Measurements from ENCODE around the gene ZNF726. TPM values are rescaled to one million over a fixed set of nuclear protein-coding genes. Genes with fewer than 3 reads are reported as not detected.

Gene ZNF726
- 0.89 and 4.8 TPM in 2 replicates for total RNA-seq (2014; rRNA removed; shearing (Covaris generic))
- 0.87 and 1.1 TPM in 2 replicates for polyA plus RNA-seq (2016; fragmentation: Nextera tagmentation; extraction: Ambion mirVana)

GRCh38 chr19:23914402-23915286, at the start of gene ZNF726:
Gene ZNF726, plus strand, starts transcription at chr19:23914886. Its CDS starts 109 bp downstream, at chr19:23914995.
- no peaks in the 10 kb centered on the region for H3K4me1 ChIP-seq (ENCODE audit: insufficient read depth)
- peak within 1 kb of the TSS; percentile 99 for H2AFZ ChIP-seq
- H3K27me3 ChIP-seq (replicated peaks; ENCODE audit: insufficient read depth) = no peaks in the 10 kb centered on the region
- 2 to 4% methylated on average over 42 to 44 of the region's 44 CpGs for WGBS, 2 experiments (ENCODE audit: low coverage in 1 of 2, low lambda C conversion rate in 2 of 2, missing lambda C conversion rate in 2 of 2)
- peak; percentile 96 for DNase-seq
- H3K9me2 ChIP-seq (ENCODE audit: insufficient read depth) = no peaks in the 10 kb centered on the region
- in situ Hi-C loops (cut with MboI) = no loop called here
- peak within 1 kb of the TSS; percentile 87 for H3K4me2 ChIP-seq (ENCODE audit: unreplicated experiment)
- peak within 1 kb of the TSS; percentile 90 for H3K9ac ChIP-seq
- H3K36me3 ChIP-seq (ENCODE audit: low read depth) = no peaks in the 10 kb centered on the region
- peaks cover 26% of the 10 kb centered on the region for H3K79me2 ChIP-seq (ENCODE audit: insufficient read depth)
- TF ChIP-seq EZH2phosphoT487 (IDR thresholded peaks at IDR 0.05; ENCODE audit: insufficient read depth, low read depth) = no peak
- TF ChIP-seq EZH2 (IDR thresholded peaks at IDR 0.05; ENCODE audit: insufficient read depth, poor library complexity, severe bottlenecking) = no peak
- H3F3A ChIP-seq (ENCODE audit: insufficient read depth) = no peaks in the 10 kb centered on the region
- H3K4me3 ChIP-seq = peak within 1 kb of the TSS; percentile 93
- no peaks in the 10 kb centered on the region for H3K9me3 ChIP-seq (ENCODE audit: low read depth)
- peak within 1 kb of the TSS; percentile 73 for H3K27ac ChIP-seq
- H4K20me1 ChIP-seq (ENCODE audit: insufficient read depth) = no peaks in the 10 kb centered on the region

GRCh38 chr19:23867895-23868294, 46.8 kb upstream of the ZNF726 start:
- no peak overlapping the region for H3K27ac ChIP-seq
- no peaks in the 10 kb centered on the region for H3K27me3 ChIP-seq (replicated peaks; ENCODE audit: insufficient read depth)
- no peak overlapping the region for H3K9ac ChIP-seq
- H4K20me1 ChIP-seq (ENCODE audit: insufficient read depth) = no peaks in the 10 kb centered on the region
- 59 to 64% methylated on average over 4 of the region's 4 CpGs for WGBS, 2 experiments (ENCODE audit: low coverage in 1 of 2, low lambda C conversion rate in 2 of 2, missing lambda C conversion rate in 2 of 2)
- no peaks in the 10 kb centered on the region for H3K4me1 ChIP-seq (ENCODE audit: insufficient read depth)
- H3K36me3 ChIP-seq (ENCODE audit: low read depth) = no peaks in the 10 kb centered on the region
- H3K4me3 ChIP-seq = no peak overlapping the region
- H3K79me2 ChIP-seq (ENCODE audit: insufficient read depth) = no peaks in the 10 kb centered on the region
- H3F3A ChIP-seq (ENCODE audit: insufficient read depth) = no peaks in the 10 kb centered on the region
- no peak overlapping the region for H3K4me2 ChIP-seq (ENCODE audit: unreplicated experiment)
- no peaks in the 10 kb centered on the region for H3K9me3 ChIP-seq (ENCODE audit: low read depth)
- peak; percentile 5 for DNase-seq
- H3K9me2 ChIP-seq (ENCODE audit: insufficient read depth) = no peaks in the 10 kb centered on the region
- in situ Hi-C loops (cut with MboI) = no loop called here
- H2AFZ ChIP-seq = no peak overlapping the region
- TF ChIP-seq EZH2phosphoT487 (IDR thresholded peaks at IDR 0.05; ENCODE audit: insufficient read depth, low read depth) (no peak), EZH2 (IDR thresholded peaks at IDR 0.05; ENCODE audit: insufficient read depth, poor library complexity, severe bottlenecking) (no peak)

DNA sequence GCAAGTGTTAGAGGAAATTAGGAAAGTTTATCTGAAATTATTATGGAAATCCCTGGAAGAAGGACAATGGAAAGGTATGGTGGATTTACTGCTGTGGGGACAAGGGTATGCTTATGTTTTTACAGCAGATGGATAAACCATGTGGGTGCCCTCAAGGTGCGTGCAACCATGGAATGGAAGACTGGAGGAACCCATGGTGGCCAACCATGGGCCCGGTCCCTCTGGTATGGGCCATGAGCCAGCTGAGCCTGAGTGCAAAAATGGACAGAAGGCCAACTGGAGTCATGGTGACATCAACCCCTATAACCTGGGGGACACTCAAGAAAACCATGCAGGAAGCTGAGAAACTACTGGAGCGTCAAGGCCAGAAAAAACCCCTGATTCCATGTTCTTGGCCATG, 46.1 kb upstream of the ZNF726 start:
- Histone ChIP-seq H3K9me3 (ENCODE audit: low read depth) (no peaks in the 10 kb centered on the region), H3K79me2 (ENCODE audit: insufficient read depth) (no peaks in the 10 kb centered on the region), H2AFZ (no peak overlapping the region), H4K20me1 (ENCODE audit: insufficient read depth) (no peaks in the 10 kb centered on the region), H3K27me3 (replicated peaks; ENCODE audit: insufficient read depth) (no peaks in the 10 kb centered on the region), H3K9ac (no peak overlapping the region), H3K4me3 (no peak overlapping the region), H3F3A (ENCODE audit: insufficient read depth) (no peaks in the 10 kb centered on the region), H3K27ac (no peak overlapping the region), H3K4me1 (ENCODE audit: insufficient read depth) (no peaks in the 10 kb centered on the region), H3K4me2 (ENCODE audit: unreplicated experiment) (no peak overlapping the region), H3K36me3 (ENCODE audit: low read depth) (no peaks in the 10 kb centered on the region), H3K9me2 (ENCODE audit: insufficient read depth) (no peaks in the 10 kb centered on the region)
- in situ Hi-C loops (cut with MboI) = no loop called here
- TF ChIP-seq EZH2 (IDR thresholded peaks at IDR 0.05; ENCODE audit: insufficient read depth, poor library complexity, severe bottlenecking) = no peak
- no peak for TF ChIP-seq EZH2phosphoT487 (IDR thresholded peaks at IDR 0.05; ENCODE audit: insufficient read depth, low read depth)
- DNase-seq = no peak
- 53 to 64% methylated on average over 3 of the region's 3 CpGs for WGBS, 2 experiments (ENCODE audit: low coverage in 1 of 2, low lambda C conversion rate in 2 of 2, missing lambda C conversion rate in 2 of 2)

DNA sequence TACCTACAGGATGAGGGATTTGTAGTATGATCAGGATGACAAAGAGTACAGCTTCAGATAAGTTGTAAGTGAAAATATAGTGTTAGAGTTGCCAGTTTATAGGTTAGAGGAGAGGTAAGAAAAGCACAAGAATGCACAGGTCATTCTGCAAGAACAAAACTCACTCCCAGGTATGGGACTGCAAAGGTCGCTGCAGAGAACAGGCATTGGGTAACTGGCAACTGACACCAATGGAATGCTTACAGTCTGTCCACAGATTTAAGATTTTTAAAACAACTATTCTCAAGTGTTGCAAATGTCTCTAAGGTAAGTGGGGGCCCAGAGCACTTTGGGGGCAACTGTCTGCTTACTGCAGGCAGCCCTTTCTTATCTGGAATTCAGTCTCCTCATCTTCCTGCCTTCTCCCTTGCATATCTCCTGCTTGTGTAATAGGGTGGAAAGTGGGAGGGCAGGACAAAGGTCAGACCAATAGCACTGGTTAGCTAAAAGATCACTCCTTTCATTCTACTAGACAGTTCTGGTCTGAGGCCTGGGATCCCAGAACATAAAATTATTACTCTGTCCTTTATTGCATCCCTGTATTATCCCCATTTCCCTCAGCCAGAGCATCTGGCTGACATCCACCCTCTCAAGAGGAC, 42.3 kb upstream of the ZNF726 start:
- H3K4me3 ChIP-seq = no peak overlapping the region
- no peaks in the 10 kb centered on the region for H3K9me3 ChIP-seq (ENCODE audit: low read depth)
- no peak overlapping the region for H3K9ac ChIP-seq
- no peaks in the 10 kb centered on the region for H3K4me1 ChIP-seq (ENCODE audit: insufficient read depth)
- no peaks in the 10 kb centered on the region for H4K20me1 ChIP-seq (ENCODE audit: insufficient read depth)
- no peaks in the 10 kb centered on the region for H3K79me2 ChIP-seq (ENCODE audit: insufficient read depth)
- DNase-seq = no peak
- no peak overlapping the region for H2AFZ ChIP-seq
- in situ Hi-C loops (cut with MboI) = no loop called here
- H3K27me3 ChIP-seq (replicated peaks; ENCODE audit: insufficient read depth) = no peaks in the 10 kb centered on the region
- H3K36me3 ChIP-seq (ENCODE audit: low read depth) = no peaks in the 10 kb centered on the region
- no peaks in the 10 kb centered on the region for H3F3A ChIP-seq (ENCODE audit: insufficient read depth)
- no peak overlapping the region for H3K27ac ChIP-seq
- no peak for TF ChIP-seq EZH2phosphoT487 (IDR thresholded peaks at IDR 0.05; ENCODE audit: insufficient read depth, low read depth)
- no peak for TF ChIP-seq EZH2 (IDR thresholded peaks at IDR 0.05; ENCODE audit: insufficient read depth, poor library complexity, severe bottlenecking)
- WGBS, 2 experiments (ENCODE audit: low coverage in 1 of 2, low lambda C conversion rate in 2 of 2, missing lambda C conversion rate in 2 of 2) = 16 to 19% methylated on average over 1 of the region's 1 CpG
- H3K4me2 ChIP-seq (ENCODE audit: unreplicated experiment) = no peak overlapping the region
- H3K9me2 ChIP-seq (ENCODE audit: insufficient read depth) = no peaks in the 10 kb centered on the region
